Putamen (tissue), 1 donor: ENCODE measurements around the gene TARM1.

Experiments used
- DNase-seq: peaks from one replicate; pipeline ENCODE4 v3.0.0-alpha.2; 2016; ENCODE audit warnings: low spot score

Gene TARM1

DNA sequence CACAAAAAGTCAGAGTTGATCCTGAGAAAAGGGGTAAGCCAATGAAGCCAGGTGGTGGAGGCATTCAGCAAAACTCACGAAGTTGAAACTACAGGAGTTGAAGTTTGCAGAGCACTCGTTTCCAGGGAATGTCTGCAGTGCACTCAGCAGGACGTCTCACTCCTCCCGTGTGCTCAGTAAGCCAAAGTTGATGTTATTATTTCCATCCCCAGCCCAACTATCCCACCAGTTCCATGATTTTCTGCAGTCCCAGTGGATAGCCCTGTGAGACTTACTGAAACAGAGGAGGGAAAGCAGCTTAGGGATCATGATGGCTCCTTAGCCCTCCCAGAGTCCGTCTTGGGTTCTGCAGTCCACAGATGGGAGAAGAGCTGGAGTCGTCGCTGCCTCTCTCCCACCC is at the start of gene TARM1:
Gene TARM1 (minus strand): TSS at position 334 of the 400 bp plus-strand sequence. CDS start 25 bp downstream, at position 309.
- no peak for DNase-seq

DNA sequence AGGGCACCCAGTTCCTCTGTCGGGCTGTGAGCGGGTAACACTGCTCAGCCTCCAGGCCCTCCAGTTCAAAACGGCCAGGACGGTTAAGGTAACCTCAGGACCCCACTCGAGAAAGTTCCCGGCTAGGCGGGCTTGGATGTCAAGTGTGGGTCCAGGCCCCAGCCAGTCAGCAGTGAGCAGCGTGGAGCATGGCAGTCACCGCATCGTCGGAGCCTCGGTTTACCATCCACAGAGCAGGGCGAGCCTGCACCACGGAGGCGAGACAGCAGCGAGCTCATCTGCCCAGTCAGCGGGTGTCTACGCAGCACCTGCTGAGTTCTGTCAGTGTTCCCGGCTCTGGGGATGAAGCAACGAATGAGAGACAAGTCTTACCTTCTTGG is 48.4 kb upstream of the TARM1 start:
- no peak for DNase-seq

DNA sequence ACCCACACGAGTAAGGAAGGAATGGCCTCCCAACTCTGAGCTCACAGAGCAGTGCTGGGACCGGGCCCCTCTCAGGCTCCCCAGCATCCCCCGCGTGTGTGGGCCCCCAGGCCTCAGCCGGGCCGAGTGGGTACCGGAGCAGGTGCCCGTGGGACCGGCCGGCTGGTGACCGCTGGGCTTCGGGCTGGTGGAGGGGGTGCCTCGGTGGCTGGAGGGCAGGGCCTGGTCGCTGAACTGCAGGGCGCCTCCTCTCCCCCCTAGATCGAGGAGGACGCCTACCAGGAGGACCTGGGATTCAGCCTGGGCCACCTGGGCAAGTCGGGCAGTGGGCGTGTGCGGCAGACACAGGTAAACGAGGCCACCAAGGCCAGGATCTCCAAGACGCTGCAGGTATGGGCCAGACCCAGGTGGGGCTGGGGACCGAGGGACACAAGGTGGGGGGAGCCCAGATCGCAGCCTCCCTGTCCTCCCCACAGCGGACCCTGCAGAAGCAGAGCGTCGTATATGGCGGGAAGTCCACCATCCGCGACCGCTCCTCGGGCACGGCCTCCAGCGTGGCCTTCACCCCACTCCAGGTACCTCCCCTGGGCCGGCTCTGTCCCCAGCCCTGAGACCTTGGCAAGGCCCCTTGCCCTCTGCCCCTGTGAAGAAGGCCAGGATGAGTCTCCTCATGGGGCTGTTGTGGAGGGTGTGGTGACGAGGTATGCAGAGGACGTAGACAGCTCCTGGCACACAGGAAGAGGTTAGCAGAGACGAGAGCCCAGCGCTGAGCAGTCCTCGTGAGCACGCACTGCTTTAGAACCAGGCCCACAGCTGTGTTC is 47.8 kb upstream of the TARM1 start:
- no peak for DNase-seq

DNA sequence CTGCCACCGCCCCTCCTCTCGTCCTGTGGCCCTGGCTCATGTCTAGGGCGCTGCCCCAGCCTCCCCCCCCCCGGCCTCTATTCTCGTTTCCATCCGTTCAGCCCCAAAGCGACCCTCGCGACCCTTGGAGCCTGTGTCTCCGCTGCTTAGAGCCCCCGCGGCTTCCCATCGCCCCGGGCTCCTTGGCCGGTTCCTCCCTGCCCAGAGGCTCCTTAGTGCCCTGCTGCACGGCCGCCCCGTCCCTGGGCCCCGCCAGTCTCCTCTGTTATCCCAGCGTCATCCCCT is 47.2 kb upstream of the TARM1 start:
- DNase-seq = no peak

DNA sequence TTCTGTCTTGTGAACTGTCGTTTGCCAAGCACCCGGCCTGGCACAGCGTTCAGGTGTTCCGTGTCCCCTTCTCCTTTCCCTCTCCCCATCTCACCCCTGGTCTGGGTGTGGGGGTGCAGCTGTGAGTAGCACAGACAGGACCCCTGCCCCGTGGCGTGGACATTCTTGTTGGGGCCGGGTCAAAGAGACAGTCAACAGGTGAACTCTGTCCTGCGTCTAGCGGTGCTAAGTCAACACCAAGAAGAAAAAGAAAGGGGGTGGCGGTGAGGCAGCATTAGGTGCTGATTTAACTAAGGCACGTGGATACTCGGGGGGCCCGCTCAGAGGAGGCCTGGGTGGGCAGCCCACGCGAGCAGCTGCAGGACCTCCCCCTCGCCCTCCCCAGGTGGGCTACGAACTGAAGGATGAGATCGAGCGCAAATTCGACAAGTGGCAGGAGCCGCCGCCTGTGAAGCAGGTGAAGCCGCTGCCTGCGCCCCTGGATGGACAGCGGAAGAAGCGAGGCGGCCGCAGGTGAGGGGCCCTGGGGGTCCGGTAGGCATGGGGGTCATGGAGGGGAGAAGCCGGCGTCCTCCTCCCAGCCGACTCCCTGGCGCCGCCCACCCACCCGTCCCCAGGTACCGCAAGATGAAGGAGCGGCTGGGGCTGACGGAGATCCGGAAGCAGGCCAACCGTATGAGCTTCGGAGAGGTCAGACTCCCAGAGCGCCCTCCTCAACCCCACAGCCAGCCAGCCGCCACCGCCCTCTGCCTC is 46.7 kb upstream of the TARM1 start:
- DNase-seq = no peak

DNA sequence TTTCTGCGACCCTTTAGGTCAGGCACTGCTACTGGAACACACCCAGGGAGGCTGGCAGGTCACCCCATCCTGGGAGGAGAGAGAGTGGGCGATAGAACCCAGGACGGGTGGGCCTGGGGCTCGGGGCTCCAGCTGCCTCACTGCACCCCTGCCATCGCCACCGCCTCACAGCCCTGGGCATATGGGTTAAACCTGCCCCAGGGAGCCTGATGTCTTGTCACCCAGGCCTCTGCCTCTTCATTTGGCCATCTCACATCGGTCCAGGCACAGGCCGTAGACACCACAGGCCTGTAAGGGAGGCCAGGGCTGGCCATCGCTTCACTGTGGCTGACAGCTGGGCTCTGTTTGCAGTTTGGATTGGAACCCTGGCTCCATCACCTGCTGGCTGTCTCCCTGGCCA is 44.5 kb upstream of the TARM1 start:
- DNase-seq = no peak

DNA sequence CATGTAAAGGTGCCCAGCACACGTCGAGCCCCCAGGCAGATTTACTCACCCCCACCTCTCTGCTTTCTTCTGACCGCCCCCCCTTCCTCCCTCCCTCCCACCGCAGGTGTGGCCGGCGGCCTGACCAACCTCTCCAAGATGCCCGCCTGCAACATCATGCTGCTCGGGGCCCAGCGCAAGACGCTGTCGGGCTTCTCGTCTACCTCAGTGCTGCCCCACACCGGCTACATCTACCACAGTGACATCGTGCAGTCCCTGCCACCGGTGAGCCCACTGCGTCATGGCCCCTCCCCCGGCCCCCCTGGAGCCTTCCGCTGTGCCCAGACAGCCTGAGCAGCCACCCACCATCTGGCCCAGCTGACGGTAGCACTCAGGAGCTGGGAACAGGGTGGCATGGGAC is 43.2 kb upstream of the TARM1 start:
- no peak for DNase-seq

- no peak for DNase-seq
Measured at GRCh38 chr19:54123682-54124081, 42.5 kb upstream of the TARM1 start.

GRCh38 chr19:54121259-54121658 is 40.1 kb upstream of the TARM1 start:
- DNase-seq = no peak

GRCh38 chr19:54115109-54116063 is 34.2 kb upstream of the TARM1 start, which contains the start of the genes PRPF31 and TFPT:
Gene PRPF31 (plus strand): TSS chr19:54115754. CDS start chr19:54118279, 2,525 bp downstream.
Gene TFPT (minus strand): TSS chr19:54115657. CDS start chr19:54115269, 388 bp downstream.
- DNase-seq = peak; percentile 98

DNA sequence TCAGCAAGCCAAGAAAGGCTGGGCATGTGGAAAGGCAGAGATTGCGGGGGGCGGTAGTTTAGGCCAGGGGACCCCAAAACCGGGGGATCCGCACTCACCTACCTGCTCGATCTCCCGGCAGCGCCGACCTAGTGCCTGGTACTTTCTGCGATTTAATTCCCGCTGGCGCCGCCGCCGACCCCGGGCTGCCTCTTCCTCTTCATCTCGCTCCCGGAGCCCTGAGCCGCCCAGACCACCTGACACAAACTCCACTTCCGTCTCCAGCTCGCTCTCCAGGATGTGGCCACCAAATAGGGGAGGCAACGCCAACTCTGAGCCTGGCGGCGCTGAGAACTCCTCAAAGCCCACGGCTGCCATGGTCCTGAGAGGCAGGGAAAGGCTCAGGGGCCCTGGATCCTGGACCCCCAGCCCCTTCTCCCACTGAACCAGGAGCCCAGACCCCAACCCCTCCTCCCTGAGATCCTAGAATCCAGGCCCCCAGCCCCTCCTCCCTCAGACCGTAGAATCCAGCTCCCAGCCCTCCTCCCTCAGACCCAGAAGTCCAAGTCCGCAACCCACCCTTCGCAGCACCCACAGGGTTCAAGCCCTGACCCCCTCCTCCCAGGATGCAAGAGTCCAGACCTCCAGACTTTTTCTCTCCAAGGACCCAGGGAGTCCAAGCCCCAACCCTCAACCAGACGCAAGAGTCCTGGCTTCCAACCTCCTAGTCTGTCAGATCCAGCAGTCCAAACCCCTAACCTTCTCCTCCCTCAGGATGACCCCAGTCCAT is 33.4 kb upstream of the TARM1 start:
- no peak for DNase-seq

- no peak for DNase-seq
Measured at GRCh38 chr19:54109651-54110050, 28.5 kb upstream of the TARM1 start.

- DNase-seq = no peak
Measured at GRCh38 chr19:54108496-54108895, 27.3 kb upstream of the TARM1 start.

DNA sequence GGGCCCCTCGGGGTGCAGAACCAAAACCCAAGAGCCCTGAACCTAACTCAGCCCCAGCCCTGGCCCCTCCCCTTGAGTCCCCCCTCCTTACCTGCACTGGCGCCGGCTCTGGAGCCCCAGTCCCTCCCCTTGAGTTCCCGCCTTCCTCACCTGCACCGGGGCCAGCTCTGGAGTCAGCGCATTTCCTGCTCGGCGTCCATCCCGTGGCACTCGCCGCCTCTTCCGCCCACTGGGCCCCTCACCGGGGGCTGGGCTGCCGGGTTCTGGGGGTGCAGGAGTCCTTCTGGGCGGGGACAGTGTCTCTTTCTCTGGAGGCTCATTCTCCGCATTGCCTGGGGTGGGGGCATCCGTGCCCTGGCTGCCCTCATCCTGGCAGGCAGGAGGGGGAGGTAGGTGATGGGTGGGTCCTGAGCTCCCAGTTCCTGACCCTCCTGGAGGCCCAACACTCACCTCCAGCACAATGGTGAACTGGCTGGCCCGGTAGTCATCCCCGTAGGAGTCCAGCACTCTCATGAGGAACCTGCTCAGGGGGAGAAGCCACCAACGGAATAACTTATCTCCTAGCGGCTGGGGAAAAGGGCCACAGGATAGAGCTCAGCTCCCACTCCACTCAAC is 26.8 kb upstream of the TARM1 start:
- DNase-seq = no peak

- DNase-seq = no peak
Measured at GRCh38 chr19:54106716-54107115, 25.6 kb upstream of the TARM1 start.

DNA sequence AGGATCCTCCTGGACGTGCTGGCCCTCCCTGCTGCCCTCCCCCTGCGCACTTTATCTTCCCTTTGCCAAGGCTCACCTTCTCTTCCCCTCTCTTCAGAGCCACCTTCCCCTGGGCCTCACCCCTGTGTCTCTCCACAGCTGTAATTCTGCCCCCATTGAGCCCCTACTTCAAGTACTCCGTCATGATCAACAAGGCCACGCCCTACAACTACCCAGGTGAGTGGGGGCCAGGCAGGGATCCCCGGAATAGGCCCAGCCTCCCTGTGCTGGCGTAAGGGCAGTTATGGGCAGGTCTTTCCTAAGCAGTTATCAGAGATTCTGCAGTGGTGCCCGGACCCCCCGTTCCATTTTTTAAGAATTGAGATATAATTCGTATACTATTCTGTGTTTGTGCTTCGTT is 24.6 kb upstream of the TARM1 start:
- no peak for DNase-seq

GRCh38 chr19:54104998-54105715 is 24.0 kb upstream of the TARM1 start:
- no peak for DNase-seq

DNA sequence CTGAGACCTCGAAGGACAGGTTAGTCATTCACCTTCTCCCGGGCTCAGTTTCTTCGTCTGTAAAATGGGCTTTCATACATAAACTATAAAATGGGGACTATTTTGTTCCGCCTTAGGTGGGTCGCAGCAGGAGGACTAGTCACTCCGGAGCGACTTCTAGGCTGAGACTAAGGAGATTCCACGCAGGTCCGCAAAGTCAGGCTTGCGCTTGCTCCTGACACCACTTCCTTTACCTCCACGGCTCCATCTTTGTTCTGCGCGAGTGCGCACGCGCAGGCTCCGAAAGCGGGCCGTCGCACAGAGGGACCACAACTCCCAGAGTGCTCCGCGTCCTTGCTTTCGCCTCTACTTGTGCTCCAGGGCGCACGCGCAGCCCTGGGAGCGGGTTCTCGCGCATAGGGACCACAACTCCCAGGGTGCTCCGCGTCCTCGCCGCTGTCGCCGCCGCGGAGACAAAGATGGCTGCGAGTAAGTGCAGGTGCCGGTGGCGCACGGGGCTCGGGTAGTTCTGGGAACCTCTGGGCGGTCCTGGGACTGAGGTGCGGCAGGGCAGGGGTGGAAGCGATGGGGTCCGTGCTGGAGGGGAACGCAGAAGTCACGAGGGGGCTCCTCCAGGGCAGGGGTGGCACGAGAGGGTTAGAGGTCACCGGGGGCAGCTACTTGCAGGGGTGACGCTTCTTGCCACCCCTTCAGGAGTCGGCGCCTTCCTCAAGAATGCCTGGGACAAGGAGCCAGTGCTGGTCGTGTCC is 21.4 kb upstream of the TARM1 start, which contains the start of gene NDUFA3:
Gene NDUFA3 (plus strand): TSS at position 435 of the 749 bp plus-strand sequence. CDS start 24 bp downstream, at position 459.
- peak; percentile 98 for DNase-seq

GRCh38 chr19:54100561-54100960 is 19.4 kb upstream of the TARM1 start, which contains the start of gene OSCAR:
Gene OSCAR (minus strand): TSS chr19:54100803. CDS start chr19:54100792, 11 bp downstream.
- no peak for DNase-seq
